Measurements from ENCODE around the gene RIOX2. TPM values are rescaled to one million over a fixed set of nuclear protein-coding genes. Genes with fewer than 3 reads are reported as not detected.

RIOX2 gene
- total RNA-seq, 4 donors from 2014 or later, result 22.3 to 32.0 (median 24.4) TPM

- WGBS, 2 donors (ENCODE audit: low coverage in 1 of 2), result 94 to 96% methylated on average over 4 to 8 of the region's 9 CpGs
Measured at GRCh38 chr3:97972976-97973375, 745 bp upstream of the RIOX2 start.

GRCh38 chr3:97970956-97971620 lies 1.1 kb downstream of the RIOX2 start:
- H3K27ac ChIP-seq, result peak overlapping the region in 3 of 4 donors; percentile 92 to 94 (median 92)
- 68 to 86% methylated on average over 7 to 9 of the region's 9 CpGs for WGBS, 2 donors (ENCODE audit: low coverage in 1 of 2)
- peak overlapping the region; percentile 66 to 85 for H3K4me3 ChIP-seq
- H3K4me1 ChIP-seq, result peaks cover 0 to 34% (median 5%) of the 10 kb centered on the region in 3 donors
- ATAC-seq, result no peak
- no peaks in the 10 kb centered on the region for H3K9me3 ChIP-seq
- TF ChIP-seq POLR2AphosphoS5 (IDR thresholded peaks at IDR 0.05) (no peak), CTCF (IDR thresholded peaks at IDR 0.05) (no peak), POLR2A (IDR thresholded peaks at IDR 0.05) (no peak), EP300 (IDR thresholded peaks at IDR 0.05) (no peak)
- no peaks in the 10 kb centered on the region for H3K27me3 ChIP-seq
- peaks cover 0 to 13% of the 10 kb centered on the region in 2 donors for H3K36me3 ChIP-seq

More at GRCh38 chr3:97972976-97973375, 745 bp upstream of the RIOX2 start:
- Histone ChIP-seq H3K4me3 (peak overlapping the region in 1 of 2 donors; percentile 85), H3K27ac (peak overlapping the region in 3 of 4 donors; percentile 92 to 94 (median 92)), H3K9me3 (no peaks in the 10 kb centered on the region), H3K36me3 (no peaks in the 10 kb centered on the region), H3K4me1 (peaks cover 0 to 34% (median 5%) of the 10 kb centered on the region in 3 donors), H3K27me3 (no peaks in the 10 kb centered on the region)
- no peak for TF ChIP-seq POLR2A (IDR thresholded peaks at IDR 0.05)
- TF ChIP-seq EP300 (IDR thresholded peaks at IDR 0.05), result no peak
- no peak for TF ChIP-seq CTCF (IDR thresholded peaks at IDR 0.05)
- TF ChIP-seq POLR2AphosphoS5 (IDR thresholded peaks at IDR 0.05), result no peak
- ATAC-seq, result no peak

- Histone ChIP-seq H3K27me3 (no peaks in the 10 kb centered on the region), H3K4me1 (peaks cover 0 to 34% (median 5%) of the 10 kb centered on the region in 3 donors), H3K36me3 (peaks cover 0 to 18% of the 10 kb centered on the region in 2 donors), H3K9me3 (no peaks in the 10 kb centered on the region), H3K27ac (no peak overlapping the region), H3K4me3 (no peak overlapping the region)
- no peak for ATAC-seq
- WGBS, 2 donors (ENCODE audit: low coverage in 1 of 2), result 80 to 88% methylated on average over 1 of the region's 1 CpG
- TF ChIP-seq CTCF (IDR thresholded peaks at IDR 0.05), result no peak
- no peak for TF ChIP-seq POLR2AphosphoS5 (IDR thresholded peaks at IDR 0.05)
Measured at GRCh38 chr3:97970156-97970555, 2.1 kb downstream of the RIOX2 start.

- TF ChIP-seq POLR2A (IDR thresholded peaks at IDR 0.05) (no peak), POLR2AphosphoS5 (IDR thresholded peaks at IDR 0.05) (no peak), CTCF (IDR thresholded peaks at IDR 0.05) (no peak), EP300 (IDR thresholded peaks at IDR 0.05) (no peak)
- Histone ChIP-seq H3K4me3 (no peak overlapping the region), H3K27me3 (no peaks in the 10 kb centered on the region), H3K9me3 (no peaks in the 10 kb centered on the region), H3K4me1 (peaks cover 0 to 34% (median 5%) of the 10 kb centered on the region in 3 donors), H3K36me3 (peaks cover 0 to 18% of the 10 kb centered on the region in 2 donors), H3K27ac (no peak overlapping the region)
- WGBS, 2 donors (ENCODE audit: low coverage in 1 of 2), result 80% methylated on average over 5 of the region's 5 CpGs; no CpG with 5 or more reads in 1 of the 2 donors
- no peak for ATAC-seq
Measured at GRCh38 chr3:97969541-97969940, 2.7 kb downstream of the RIOX2 start.

- peaks cover 0 to 34% (median 5%) of the 10 kb centered on the region in 3 donors for H3K4me1 ChIP-seq
- H3K27ac ChIP-seq, result no peak overlapping the region
- no peak for TF ChIP-seq EP300 (IDR thresholded peaks at IDR 0.05)
- TF ChIP-seq POLR2A (IDR thresholded peaks at IDR 0.05), result no peak
- no peak for TF ChIP-seq POLR2AphosphoS5 (IDR thresholded peaks at IDR 0.05)
- no peak for TF ChIP-seq CTCF (IDR thresholded peaks at IDR 0.05)
- H3K4me3 ChIP-seq, result no peak overlapping the region
- no peaks in the 10 kb centered on the region for H3K27me3 ChIP-seq
- H3K36me3 ChIP-seq, result peaks cover 0 to 26% of the 10 kb centered on the region in 2 donors
- 100% methylated on average over 1 of the region's 1 CpG for WGBS, 2 donors (ENCODE audit: low coverage in 1 of 2)
- no peaks in the 10 kb centered on the region for H3K9me3 ChIP-seq
- ATAC-seq, result no peak
Measured at GRCh38 chr3:97968376-97968775, 3.9 kb downstream of the RIOX2 start.

All from gastroesophageal sphincter (tissue), 4 donors.